PC-9 (cell line): ENCODE measurements around the gene NRP1. TPM values are rescaled to one million over a fixed set of nuclear protein-coding genes. Genes with fewer than 3 reads are reported as not detected.
A peak's percentile ranks its signal among the peaks of the same experiment; 100 is the strongest.

Source experiments
- BruUV-seq: library from RNA; stranded (reverse); fragments of 400-500 nt; replicated peaks from 2 replicates; lab custom pipeline; 2021; lab: Mats Ljungman, UMichigan
- CTCF ChIA-PET: fragments of 300-600 bp; sonication (Branson Sonifier 250); formaldehyde crosslinking; loops from one replicate; lab custom pipeline; 2022; ENCODE audit warnings: antibody characterized with exemption; lab: Charles Lee
- POLR2A ChIA-PET: fragments of 300-600 bp; sonication (Branson Sonifier 250); formaldehyde crosslinking; loops from one replicate; lab custom pipeline; 2022; ENCODE audit warnings: antibody characterized with exemption; ENCODE audit not compliant: unreplicated experiment; lab: Charles Lee
- DNase-seq, 2 experiments: peaks; one replicate each; pipeline versions ENCODE4 v3.0.0 to v3.0.0-alpha.2; 2015 to 2022; ENCODE audit warnings: mixed read lengths in 1 of 2
- H2AFZ ChIP-seq: fragments of 200-600 bp; sonication (generic); 2 replicates; pipeline ENCODE4 v1.8.1; 2017; ENCODE audit warnings: antibody characterized with exemption
- H3F3A ChIP-seq: fragments of 200-600 bp; sonication (generic); 2 replicates; pipeline ENCODE4 v1.8.1; 2017; ENCODE audit warnings: antibody characterized with exemption, mild to moderate bottlenecking, low read depth; ENCODE audit not compliant: insufficient read depth
- H3K27ac ChIP-seq: fragments of 200-600 bp; sonication (generic); 2 replicates; pipeline ENCODE4 v1.6.1; 2016; ENCODE audit warnings: mixed run types
- H3K27me3 ChIP-seq: fragments of 200-600 bp; sonication (generic); 2 replicates; pipeline ENCODE4 v1.6.1; 2016; ENCODE audit warnings: low read depth, mixed run types; ENCODE audit not compliant: insufficient read depth
- H3K36me3 ChIP-seq: fragments of 200-600 bp; sonication (generic); 2 replicates; pipeline ENCODE4 v1.6.1; 2016; ENCODE audit warnings: low read depth, mixed run types
- H3K4me1 ChIP-seq: fragments of 200-600 bp; sonication (generic); replicated peaks from 2 replicates; pipeline ENCODE4 v1.6.1; 2016; ENCODE audit warnings: mixed run types; ENCODE audit not compliant: insufficient read depth
- H3K4me2 ChIP-seq: fragments of 200-600 bp; sonication (generic); 2 replicates; pipeline ENCODE4 v1.6.1; 2017; ENCODE audit warnings: mixed run types
- H3K4me3 ChIP-seq: fragments of 200-600 bp; sonication (generic); 2 replicates; pipeline ENCODE4 v1.6.1; 2016; ENCODE audit warnings: mixed run types
- H3K79me2 ChIP-seq: fragments of 200-600 bp; sonication (generic); 2 replicates; pipeline ENCODE4 v1.6.1; 2017; ENCODE audit warnings: low read depth, mixed run types
- H3K9me2 ChIP-seq: fragments of 200-600 bp; sonication (generic); 2 replicates; pipeline ENCODE4 v1.8.1; 2017; ENCODE audit warnings: mild to moderate bottlenecking; ENCODE audit not compliant: insufficient read depth
- H3K9me3 ChIP-seq: fragments of 200-600 bp; sonication (generic); 2 replicates; pipeline ENCODE4 v1.8.1; 2016; ENCODE audit warnings: low read depth; ENCODE audit not compliant: insufficient read depth
- H4K20me1 ChIP-seq: fragments of 200-600 bp; sonication (generic); 2 replicates; pipeline ENCODE4 v1.8.1; 2017; ENCODE audit not compliant: insufficient read depth
- EZH2 ChIP-seq: fragments of 200-600 bp; sonication (generic); IDR thresholded peaks from 2 replicates; pipeline ENCODE4 v1.8.0; 2017; ENCODE audit warnings: antibody characterized with exemption, low read depth
- intact Hi-C: fragments of 100-400 bp; cut with micrococcal nuclease; formaldehyde crosslinking; loops from one replicate; pipeline ENCODE4 v1.10.0; 2022; ENCODE audit not compliant: unreplicated experiment
- total RNA-seq: library from RNA; stranded (reverse); gene quantifications from 2 replicates; pipeline ENCODE4 v1.2.3, GENCODE V29; 2021
- TF ChIP-seq, protein P1 (sequence below): fragments of 200-600 bp; sonication (generic); conservative IDR thresholded peaks from 2 replicates; pipeline ENCODE4 v1.6.1; 2017; ENCODE audit warnings: mixed run types, antibody characterized with exemption, mild to moderate bottlenecking, moderate library complexity

Gene NRP1
- total RNA-seq, 1 experiment from 2014 or later = 30.5 TPM

DNA sequence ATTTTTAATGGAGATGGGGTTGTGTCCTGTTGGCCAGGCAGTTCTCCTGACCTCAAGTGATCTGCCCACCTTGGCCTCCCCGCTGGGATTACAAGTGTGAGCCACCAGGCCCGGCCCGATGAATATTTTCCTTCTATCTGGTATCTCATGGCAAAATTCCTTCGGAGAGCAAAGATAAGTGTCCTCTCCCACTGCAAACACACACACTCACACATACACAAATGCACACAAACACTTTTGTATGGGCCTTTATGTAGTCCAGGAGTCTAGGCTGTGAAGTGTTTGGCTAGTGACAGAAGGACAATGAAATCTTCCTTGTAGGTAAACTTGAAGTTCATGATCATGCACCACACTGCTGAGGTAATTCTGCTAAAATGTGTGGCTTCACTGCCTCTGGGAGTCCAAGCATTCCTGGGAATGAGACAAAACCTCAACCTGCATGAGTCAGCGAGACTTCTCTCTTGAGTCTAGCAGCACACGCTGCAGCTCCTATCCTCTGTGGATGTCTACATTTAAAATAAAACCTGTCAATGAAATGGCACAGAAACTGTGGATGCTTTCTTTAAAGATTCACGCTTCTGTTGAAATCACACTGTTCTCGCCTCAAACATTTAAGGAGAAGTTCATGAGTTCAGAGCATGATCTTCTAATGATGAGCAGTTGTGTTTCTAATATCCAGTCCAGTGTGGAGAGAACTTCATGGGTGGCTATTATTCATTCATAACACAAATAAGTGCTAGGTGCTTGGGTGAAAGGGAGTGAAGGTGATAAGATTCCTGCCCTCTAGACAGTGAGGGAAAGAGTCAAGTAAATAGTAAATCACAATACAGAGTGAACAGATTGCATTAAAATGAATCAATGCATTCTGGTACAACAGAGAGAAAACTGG is 96.5 kb downstream of the NRP1 start:
- TSS peak; percentile 82 for BruUV-seq
- ChIA-PET CTCF (no interaction called here), POLR2A (interaction anchor here (0.5 kb wide), 1 partner anchor 40 kb away, joined by 4 read pairs; no protein-coding TSS in a partner anchor)
- H3K9me3 ChIP-seq = no peaks in the 10 kb centered on the region; the same call in 1 of the 2 replicates
- TF ChIP-seq, protein P1, sequence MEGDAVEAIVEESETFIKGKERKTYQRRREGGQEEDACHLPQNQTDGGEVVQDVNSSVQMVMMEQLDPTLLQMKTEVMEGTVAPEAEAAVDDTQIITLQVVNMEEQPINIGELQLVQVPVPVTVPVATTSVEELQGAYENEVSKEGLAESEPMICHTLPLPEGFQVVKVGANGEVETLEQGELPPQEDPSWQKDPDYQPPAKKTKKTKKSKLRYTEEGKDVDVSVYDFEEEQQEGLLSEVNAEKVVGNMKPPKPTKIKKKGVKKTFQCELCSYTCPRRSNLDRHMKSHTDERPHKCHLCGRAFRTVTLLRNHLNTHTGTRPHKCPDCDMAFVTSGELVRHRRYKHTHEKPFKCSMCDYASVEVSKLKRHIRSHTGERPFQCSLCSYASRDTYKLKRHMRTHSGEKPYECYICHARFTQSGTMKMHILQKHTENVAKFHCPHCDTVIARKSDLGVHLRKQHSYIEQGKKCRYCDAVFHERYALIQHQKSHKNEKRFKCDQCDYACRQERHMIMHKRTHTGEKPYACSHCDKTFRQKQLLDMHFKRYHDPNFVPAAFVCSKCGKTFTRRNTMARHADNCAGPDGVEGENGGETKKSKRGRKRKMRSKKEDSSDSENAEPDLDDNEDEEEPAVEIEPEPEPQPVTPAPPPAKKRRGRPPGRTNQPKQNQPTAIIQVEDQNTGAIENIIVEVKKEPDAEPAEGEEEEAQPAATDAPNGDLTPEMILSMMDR = no peak
- TF ChIP-seq EZH2 = no peak
- peaks cover 39% of the 10 kb centered on the region for H3F3A ChIP-seq
- H3K36me3 ChIP-seq = peaks cover 12% of the 10 kb centered on the region; the same call in 1 of the 2 replicates
- peaks cover 5% of the 10 kb centered on the region; the same call in 1 of the 2 replicates for H3K79me2 ChIP-seq
- intact Hi-C loops = loop anchor here (1.0 to 2.0 kb wide), 5 partner anchors 22 to 93 kb away; no protein-coding TSS in a partner anchor
- peak overlapping the region; percentile 56 for H3K4me2 ChIP-seq
- no peaks in the 10 kb centered on the region for H3K9me2 ChIP-seq
- H3K27ac ChIP-seq = peak overlapping the region; percentile 89
- peaks cover 56% of the 10 kb centered on the region for H3K4me1 ChIP-seq
- no peak overlapping the region for H2AFZ ChIP-seq
- no peaks in the 10 kb centered on the region for H3K27me3 ChIP-seq
- peak; percentile 72 to 94 for DNase-seq
- no peak overlapping the region for H3K4me3 ChIP-seq
- H4K20me1 ChIP-seq = no peaks in the 10 kb centered on the region

DNA sequence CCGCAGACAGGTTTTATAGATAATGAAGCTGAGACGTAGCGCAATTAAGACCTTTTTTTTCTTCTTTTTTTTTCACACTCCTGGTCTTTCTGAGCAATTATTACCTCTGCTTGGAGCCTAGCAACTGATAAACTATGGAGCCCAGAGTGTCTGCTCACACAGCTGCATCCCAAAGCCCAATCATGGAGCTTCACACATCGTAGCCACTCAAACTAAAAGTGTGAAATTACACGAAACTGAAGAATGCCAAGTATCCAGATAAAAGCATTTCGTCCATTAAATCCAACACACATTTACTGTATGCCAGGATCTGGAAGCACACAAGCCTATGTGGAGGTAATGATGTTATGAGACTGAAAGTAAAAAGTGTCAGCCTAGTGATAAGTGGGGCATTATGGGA is 97.6 kb downstream of the NRP1 start:
- TF ChIP-seq, protein P1 = no peak
- no peak for TF ChIP-seq EZH2

DNA sequence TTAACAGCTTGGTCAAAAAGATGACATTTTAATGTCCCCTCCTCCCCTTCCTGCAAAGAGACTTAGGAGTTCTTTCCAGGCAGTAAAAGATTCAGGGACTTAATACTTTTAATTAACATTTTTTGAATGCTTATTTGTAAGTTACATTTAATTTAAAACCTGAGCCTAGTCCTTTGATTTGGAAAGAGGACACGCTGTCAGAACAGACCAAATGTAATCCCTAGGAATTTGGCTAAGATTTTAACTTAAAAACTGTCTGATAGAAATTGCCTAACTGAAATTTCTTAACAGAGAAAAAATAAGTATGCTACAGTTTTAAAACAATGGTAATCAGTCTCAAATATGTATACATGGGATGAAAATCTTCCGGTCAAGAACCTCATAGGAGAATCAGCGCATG is 98.5 kb downstream of the NRP1 start:
- intact Hi-C loops = no loop called here
- no peak for DNase-seq

More for the DNA sequence above, 97.6 kb downstream of the NRP1 start:
- CTCF ChIA-PET = no interaction called here
- Histone ChIP-seq H3K79me2 (peaks cover 5% of the 10 kb centered on the region; the same call in 1 of the 2 replicates), H3F3A (peaks cover 39% of the 10 kb centered on the region), H3K9me2 (no peaks in the 10 kb centered on the region), H3K4me1 (peaks cover 53% of the 10 kb centered on the region), H3K4me2 (no peak overlapping the region), H3K27ac (peak overlapping the region; percentile 89), H3K27me3 (no peaks in the 10 kb centered on the region), H3K4me3 (no peak overlapping the region), H4K20me1 (no peaks in the 10 kb centered on the region), H2AFZ (no peak overlapping the region), H3K9me3 (no peaks in the 10 kb centered on the region; the same call in 1 of the 2 replicates), H3K36me3 (peaks cover 12% of the 10 kb centered on the region; the same call in 1 of the 2 replicates)
- intact Hi-C loops = no loop called here
- DNase-seq = no peak
- POLR2A ChIA-PET = interaction anchor here (0.7 kb wide), 1 partner anchor 256 kb away, joined by 3 read pairs; no protein-coding TSS in a partner anchor
- BruUV-seq = no TSS peak

More for the DNA sequence above, 98.5 kb downstream of the NRP1 start:
- no peak overlapping the region for H3K4me2 ChIP-seq
- H3K9me3 ChIP-seq = no peaks in the 10 kb centered on the region; the same call in 1 of the 2 replicates
- H3K79me2 ChIP-seq = peaks cover 5% of the 10 kb centered on the region; the same call in 1 of the 2 replicates
- H3K27ac ChIP-seq = no peak overlapping the region
- H3K27me3 ChIP-seq = no peaks in the 10 kb centered on the region
- H3K4me1 ChIP-seq = peaks cover 43% of the 10 kb centered on the region
- H2AFZ ChIP-seq = no peak overlapping the region
- peaks cover 12% of the 10 kb centered on the region; the same call in 1 of the 2 replicates for H3K36me3 ChIP-seq
- CTCF ChIA-PET = no interaction called here
- POLR2A ChIA-PET = interaction anchor here (0.7 kb wide), 1 partner anchor 14 kb away, joined by 4 read pairs; no protein-coding TSS in a partner anchor
- peaks cover 39% of the 10 kb centered on the region for H3F3A ChIP-seq
- no peaks in the 10 kb centered on the region for H3K9me2 ChIP-seq
- no peak overlapping the region for H3K4me3 ChIP-seq
- BruUV-seq = no TSS peak
- no peaks in the 10 kb centered on the region for H4K20me1 ChIP-seq
- TF ChIP-seq, protein P1 = no peak
- no peak for TF ChIP-seq EZH2
